Bone marrow (tissue), 2 donors: ENCODE data around the gene DPY19L2.
"Not testable (repeated sequence)": the region's sequence is repeated elsewhere in the genome, so short reads cannot be mapped to it uniquely, and the experiment has no call there.

ENCODE experiments used
- DNase-seq, 2 donors: peaks; one replicate each; lab custom pipeline; 2025; lab: John Stamatoyannopoulos, UW

The DPY19L2 gene

DNA sequence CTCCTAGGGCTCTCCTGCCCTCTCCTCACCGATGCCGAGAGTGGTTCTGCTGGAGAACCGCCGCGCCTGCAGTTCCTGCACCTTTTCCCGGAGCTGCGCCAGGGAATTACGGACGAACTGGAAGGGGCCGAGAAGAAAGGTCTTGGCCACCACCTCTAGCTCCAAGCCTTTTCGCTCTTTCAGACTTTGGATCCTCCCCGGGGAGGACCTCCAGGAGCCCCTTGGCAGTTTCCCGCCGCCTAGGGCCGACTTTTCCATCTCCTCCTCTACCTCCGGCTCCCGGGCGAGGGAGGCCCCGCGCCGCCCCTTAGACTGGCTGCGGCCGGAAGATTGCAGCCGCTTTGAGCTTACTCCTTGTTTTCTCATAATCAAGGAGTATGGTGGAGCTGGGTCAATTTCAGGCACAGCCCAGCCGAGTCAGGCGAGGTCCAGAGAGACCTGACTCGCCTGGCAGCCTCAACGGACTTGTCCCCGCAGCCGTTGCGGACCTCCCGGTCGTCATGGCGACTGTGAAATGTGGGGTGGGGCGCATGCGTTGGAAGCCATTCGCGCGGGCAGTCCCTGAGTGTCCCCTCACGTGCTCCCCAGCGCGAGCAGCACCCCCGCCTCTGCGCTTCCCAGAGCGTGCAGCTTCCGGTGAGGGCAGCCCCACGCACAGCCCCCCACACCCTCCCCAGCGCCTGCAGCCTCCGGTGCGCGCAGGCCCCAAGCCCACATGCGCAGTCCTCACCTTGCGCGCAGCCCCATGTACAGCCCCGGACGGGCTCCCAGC, at the start of gene DPY19L2:
Gene DPY19L2 (minus strand): TSS at position 466 of the 772 bp plus-strand sequence. CDS start 100 bp downstream, at position 366.
- DNase-seq: peak in 1 of 2 donors; percentile 16

DNA sequence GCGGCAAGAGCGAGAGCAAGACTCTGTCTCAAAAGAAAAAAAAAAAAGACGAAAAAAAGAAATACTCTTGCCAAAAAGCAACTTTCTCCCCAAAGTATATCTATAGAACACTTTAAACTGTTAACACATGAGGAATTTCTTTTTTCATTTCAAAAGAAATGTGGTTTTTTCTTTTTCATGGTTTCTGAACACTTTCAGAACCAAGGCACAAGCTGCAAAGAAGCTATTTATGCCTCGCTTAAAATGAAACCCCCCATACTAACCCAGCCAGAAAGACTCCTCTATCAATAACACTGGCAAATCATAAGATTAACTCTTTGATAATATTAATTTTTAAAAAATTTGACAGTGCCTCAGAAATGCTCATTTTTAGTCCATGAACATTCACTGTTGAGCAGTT, 48.6 kb upstream of the DPY19L2 start:
- DNase-seq: not testable (repeated sequence)

DNA sequence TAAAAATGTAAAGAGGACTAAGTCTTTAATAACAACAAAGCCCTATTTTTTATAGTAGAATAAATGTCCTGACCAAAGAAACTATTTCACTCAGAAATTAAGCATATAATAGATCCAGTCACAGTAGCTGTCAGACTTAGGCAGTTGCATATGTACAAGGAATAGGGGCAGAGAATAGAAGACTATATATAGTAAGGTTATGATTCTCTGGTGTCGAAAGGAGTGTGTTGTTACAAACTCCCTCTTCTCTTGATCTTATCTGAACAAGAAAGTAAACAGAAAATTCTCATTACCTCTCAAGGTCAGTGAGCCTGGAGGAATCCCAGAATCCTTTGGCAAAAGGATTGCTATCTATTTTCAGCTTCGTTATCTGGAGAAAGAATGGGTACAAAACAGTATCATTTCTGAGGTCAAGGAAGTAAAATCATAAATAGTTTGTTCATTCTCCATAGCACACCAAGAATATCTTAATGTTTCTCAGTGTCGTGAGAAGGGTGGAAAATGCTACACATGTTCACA, 46.9 kb upstream of the DPY19L2 start:
- DNase-seq: not testable (repeated sequence)

GRCh38 chr12:63714409-63714808, 46.1 kb upstream of the DPY19L2 start:
- DNase-seq: not testable (repeated sequence)

- DNase-seq: not testable (repeated sequence)
Measured at GRCh38 chr12:63713681-63714075, 45.4 kb upstream of the DPY19L2 start.

- DNase-seq: not testable (repeated sequence)
Measured at GRCh38 chr12:63712979-63713680, 44.8 kb upstream of the DPY19L2 start.

DNA sequence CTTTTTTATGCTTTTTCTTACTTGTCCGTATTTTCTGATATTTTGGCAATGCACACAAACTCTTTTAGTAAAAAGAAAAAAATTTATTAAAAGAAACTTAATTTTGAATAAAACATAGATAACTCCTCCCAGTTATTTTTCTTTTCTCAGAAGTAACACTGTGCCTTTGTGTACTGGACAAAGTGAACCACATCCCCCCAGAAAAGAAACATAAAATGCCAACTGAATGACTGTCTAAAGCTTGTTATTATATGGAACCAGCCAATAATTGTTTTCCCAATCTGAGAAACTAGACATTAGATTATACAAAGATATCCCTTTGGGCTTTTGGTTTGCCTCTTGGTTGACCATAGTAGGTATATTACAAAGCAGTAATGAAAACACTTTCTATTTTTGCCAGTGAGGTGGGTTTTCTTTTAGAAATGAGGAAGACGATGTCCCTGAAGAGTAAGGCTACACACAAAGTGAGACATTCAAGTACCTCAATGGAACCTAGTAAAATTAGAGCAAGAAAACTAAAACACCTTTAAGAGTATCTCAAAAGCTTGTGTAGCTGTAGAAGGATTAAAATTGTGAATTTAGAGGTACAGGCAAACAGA, 44.2 kb upstream of the DPY19L2 start:
- DNase-seq: not testable (repeated sequence)

- DNase-seq: not testable (repeated sequence)
Measured at GRCh38 chr12:63711339-63711738, 43.0 kb upstream of the DPY19L2 start.

DNA sequence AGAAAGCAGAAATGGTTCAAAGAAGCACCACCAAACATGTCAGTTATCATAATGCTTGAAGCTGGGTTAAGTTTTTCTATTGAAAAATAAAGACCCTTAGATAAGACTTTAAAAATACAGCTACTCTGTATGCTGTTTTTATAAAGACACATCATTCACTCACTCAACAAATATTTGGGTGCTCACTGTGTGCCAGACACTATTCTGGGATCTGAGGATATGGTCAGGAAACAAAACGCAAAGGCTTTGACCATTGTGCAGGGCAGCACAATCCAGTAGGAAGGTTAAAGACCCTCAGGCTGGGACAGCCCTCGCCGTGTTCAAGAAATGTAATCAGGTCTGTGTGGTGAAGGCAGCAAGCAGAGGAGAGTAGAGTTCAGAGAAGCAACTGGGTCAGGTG, 38.0 kb upstream of the DPY19L2 start:
- DNase-seq: no peak

DNA sequence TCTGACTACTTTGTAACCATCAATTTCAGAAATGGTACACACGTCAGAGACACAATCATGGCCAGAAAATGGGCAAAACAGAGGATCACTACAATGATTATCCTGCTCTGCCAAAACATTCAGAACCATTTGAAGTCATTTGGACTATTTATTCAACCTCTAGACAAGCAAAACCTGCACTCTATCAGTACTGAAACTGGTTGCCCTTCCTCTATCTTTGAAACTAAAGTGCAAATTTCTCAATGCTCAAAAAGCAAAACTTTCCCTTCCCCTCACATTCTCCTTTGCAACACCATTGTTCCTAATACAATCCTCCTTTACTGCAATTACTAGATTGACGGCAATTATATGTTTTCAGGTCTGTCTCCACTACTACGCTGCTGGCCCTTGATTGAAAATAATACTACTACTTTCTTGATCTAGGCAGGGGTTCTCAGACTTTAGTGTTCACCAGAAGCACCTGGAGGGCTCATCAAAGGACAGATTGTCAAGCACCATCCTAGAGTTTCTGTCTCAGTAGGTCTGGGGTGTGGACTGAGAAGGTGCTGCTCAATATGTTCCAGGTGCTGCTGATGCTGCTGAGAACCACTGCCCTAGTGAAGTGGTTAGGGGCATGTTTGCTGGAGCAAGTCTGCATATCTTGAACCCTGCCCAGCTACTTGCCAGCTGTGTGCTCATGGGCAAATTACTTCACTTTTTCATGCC, 31.5 kb upstream of the DPY19L2 start:
- not testable (repeated sequence) for DNase-seq

DNA sequence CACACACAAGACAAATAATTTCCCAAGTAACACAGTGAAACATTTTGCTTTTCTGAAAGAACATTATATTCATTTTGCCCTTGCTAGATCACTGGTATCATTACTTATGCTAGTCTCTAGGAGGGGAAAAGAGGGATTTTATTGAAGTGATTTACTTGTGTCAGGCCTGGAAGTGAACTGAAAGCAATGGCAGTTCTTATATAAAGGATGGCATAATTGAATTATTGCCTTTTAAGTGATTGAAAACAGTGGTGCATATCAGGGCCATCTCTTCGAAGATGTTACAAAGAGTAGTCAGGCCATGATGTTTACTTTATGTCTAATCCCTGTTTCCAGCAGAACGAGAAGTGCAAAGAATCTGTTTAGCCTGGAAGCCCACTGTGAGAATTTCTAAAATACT, 30.7 kb upstream of the DPY19L2 start:
- not testable (repeated sequence) for DNase-seq

GRCh38 chr12:63690837-63691236, 22.5 kb upstream of the DPY19L2 start:
- not testable (repeated sequence) for DNase-seq

DNA sequence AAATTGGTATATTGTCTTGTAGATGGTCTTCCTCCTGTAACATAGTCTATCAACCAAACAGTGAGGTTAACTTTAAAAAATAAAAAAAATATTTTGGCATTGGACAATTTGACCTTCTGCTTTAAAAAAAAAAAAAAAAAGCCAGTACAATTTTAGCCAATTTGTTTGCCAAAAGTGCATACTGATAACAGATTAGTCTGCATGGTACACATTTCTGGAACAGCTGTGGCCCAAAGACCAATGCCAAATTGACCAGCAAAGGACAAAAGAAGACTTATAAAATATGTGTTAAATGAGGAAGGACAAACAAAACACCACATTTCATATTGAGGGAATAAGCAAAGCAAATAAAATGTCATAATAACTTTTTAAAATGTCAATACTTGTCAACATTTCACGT, 20.8 kb upstream of the DPY19L2 start:
- not testable (repeated sequence) for DNase-seq

DNA sequence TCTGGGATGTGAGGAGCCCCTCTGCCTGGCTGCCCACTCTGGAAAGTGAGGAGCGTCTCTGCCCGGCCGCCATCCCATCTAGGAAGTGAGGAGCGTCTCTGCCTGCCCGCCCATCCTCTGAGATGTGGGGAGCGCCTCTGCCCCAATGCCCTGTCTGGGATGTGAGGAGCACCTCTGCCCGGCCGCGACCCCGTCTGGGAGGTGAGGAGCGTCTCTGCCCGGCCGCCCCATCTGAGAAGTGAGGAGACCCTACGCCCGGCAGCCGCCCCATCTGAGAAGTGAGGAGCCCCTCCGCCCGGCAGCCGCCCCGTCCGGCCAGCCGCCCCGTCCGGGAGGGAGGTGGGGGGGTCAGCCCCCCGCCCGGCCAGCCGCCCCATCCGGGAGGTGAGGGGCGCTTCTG, 18.3 kb upstream of the DPY19L2 start:
- DNase-seq: not testable (repeated sequence)

GRCh38 chr12:63685789-63686188, 17.5 kb upstream of the DPY19L2 start:
- not testable (repeated sequence) for DNase-seq

DNA sequence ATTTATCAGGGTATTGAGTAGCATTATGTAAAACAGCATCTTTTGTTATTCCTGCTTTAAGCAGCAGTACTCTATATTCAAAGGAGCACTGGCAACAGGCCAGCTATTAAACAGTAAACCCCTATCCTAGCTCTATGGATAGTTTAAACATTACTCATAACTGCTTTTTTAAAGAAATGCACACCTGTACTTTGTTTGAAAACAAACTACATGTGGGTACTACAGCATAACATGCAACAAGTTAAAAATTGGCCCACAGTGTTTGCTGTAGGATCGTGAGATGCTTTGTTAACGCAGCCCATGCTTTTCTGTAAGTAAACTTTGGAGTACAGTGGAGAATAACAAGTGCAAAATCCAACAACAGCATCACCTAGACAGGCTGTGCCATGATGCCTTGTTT, 14.3 kb upstream of the DPY19L2 start:
- DNase-seq: not testable (repeated sequence)

DNA sequence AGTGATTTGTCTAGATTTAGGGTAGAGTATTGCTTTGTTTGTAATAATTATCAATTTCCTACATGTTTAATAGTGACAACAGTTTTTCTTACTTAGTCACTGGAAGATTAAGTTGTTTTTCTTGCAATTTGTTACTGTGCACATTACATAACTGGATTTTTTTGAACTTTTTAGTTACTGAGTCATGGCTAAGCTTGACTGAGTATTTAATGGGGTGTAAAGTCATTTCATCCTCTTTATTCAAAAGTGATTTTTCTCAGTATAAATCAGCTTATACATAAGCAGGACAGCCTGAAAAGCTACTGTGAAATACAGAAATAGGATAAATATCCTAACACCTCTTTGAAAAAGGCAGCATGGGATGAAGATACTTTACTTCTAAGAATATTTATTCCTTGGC, 12.5 kb upstream of the DPY19L2 start:
- DNase-seq: not testable (repeated sequence)

DNA sequence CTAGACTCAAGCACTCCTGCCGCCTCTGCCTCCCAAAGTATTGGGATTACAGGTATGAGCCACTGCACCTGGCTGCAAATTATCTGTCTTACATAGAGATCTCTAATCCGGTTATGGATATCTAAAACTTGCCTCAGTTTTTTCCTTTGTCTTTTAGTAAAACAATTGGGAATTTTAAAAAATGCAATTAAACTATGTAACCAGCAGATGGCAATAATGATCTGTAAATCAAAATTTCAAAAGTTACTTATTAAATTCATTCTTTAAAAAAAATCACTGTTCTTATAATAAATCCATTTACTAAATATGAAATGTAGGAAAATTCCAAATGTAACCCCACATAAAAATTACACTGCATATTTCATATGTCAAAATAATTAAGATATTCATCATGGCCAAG, 4.3 kb upstream of the DPY19L2 start:
- DNase-seq: not testable (repeated sequence)

GRCh38 chr12:63669936-63670335, 1.6 kb upstream of the DPY19L2 start:
- not testable (repeated sequence) for DNase-seq

DNA sequence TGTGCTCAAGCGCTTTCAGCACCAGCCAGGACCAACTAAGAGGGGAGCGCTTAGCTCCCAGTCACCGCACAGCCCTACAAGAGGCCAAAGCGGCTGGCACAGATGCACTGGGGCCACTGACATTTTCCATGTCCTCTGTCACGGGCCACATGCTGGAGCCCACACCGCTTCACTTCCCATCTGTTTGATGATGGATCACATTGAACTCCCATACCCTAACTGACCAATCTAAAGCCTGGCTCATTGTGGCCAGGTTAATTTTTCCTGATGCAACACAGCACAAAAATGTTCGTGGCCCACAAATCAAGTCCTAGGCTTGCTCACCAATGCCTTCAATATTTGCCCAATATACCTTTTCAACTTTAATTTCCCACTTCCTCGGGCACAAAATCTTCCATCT, 1.1 kb upstream of the DPY19L2 start:
- not testable (repeated sequence) for DNase-seq

DNA sequence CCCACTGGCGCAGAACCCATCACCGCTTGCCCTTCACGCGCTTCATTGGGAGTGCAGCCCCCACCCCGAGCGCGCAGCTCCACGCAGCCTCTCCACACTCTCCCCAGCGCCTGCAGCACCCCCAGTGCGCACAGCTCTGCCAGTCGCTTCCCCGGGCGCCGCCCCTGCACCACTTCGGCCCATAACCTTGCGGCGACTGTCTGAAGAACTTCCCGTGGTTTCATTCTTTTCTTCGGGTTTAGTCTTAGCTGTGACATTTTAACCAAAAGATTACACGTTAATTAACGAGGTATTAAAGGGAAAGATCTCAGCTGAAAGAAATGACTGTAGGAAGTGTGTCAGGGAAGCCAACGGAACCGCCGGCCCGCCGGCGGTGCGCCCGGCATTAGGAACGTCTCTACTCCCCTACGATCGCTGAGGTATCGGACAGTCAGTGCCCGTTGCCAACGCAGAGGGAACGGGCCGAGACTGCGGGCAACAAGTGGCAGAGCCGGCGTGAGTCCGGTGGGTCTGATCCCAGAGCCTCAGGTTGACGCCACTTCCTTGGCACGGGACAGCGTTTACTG, 590 bp upstream of the DPY19L2 start:
- DNase-seq: not testable (repeated sequence)
